ENCODE measurements around the gene INO80D. TPM values are rescaled to one million over a fixed set of nuclear protein-coding genes. Genes with fewer than 3 reads are reported as not detected.
"Not testable (repeated sequence)": the region's sequence is repeated elsewhere in the genome, so short reads cannot be mapped to it uniquely, and the experiment has no call there.

INO80D gene
- total RNA-seq, 1 donor from 2014 or later = 13.1 TPM

GRCh38 chr2:206084870-206085741 lies 868 bp downstream of the INO80D start:
- intact Hi-C loops (cut with micrococcal nuclease) = no loop called here

GRCh38 chr2:206084439-206084869 lies 1.5 kb downstream of the INO80D start:
- DNase-seq (peak; percentile 61), ATAC-seq (peak; percentile 69)
- intact Hi-C loops (cut with micrococcal nuclease) = no loop called here

More at GRCh38 chr2:206084870-206085741, 868 bp downstream of the INO80D start:
- ATAC-seq (peak; percentile 47), DNase-seq (peak; percentile 56)

- intact Hi-C loops (cut with micrococcal nuclease) = no loop called here
- DNase-seq = no peak
- no peak for ATAC-seq
These were observed 2.2 kb downstream of the INO80D start for GRCh38 chr2:206083602-206084438.

- ATAC-seq (no peak), DNase-seq (no peak)
- intact Hi-C loops (cut with micrococcal nuclease) = no loop called here
These were observed 3.6 kb downstream of the INO80D start for GRCh38 chr2:206082298-206082843.

- DNase-seq = no peak
- intact Hi-C loops (cut with micrococcal nuclease) = no loop called here
- no peak for ATAC-seq
These were observed 5.0 kb downstream of the INO80D start for GRCh38 chr2:206080927-206081326.

- DNase-seq = no peak
- intact Hi-C loops (cut with micrococcal nuclease) = no loop called here
- no peak for ATAC-seq
These were observed 6.1 kb downstream of the INO80D start for GRCh38 chr2:206079699-206080465.

GRCh38 chr2:206077879-206078278 lies 8.1 kb downstream of the INO80D start:
- intact Hi-C loops (cut with micrococcal nuclease); ATAC-seq; DNase-seq: not testable (repeated sequence)

GRCh38 chr2:206075113-206075512 lies 10.9 kb downstream of the INO80D start:
- no peak for DNase-seq
- intact Hi-C loops (cut with micrococcal nuclease) = no loop called here
- ATAC-seq = no peak

GRCh38 chr2:206071807-206072206 lies 14.2 kb downstream of the INO80D start:
- intact Hi-C loops (cut with micrococcal nuclease) = no loop called here
- ATAC-seq = no peak
- DNase-seq = no peak

GRCh38 chr2:206069417-206069816 lies 16.6 kb downstream of the INO80D start:
- ATAC-seq (no peak), DNase-seq (no peak)
- intact Hi-C loops (cut with micrococcal nuclease) = no loop called here

GRCh38 chr2:206068207-206068606 lies 17.8 kb downstream of the INO80D start:
- ATAC-seq = no peak
- DNase-seq = no peak
- intact Hi-C loops (cut with micrococcal nuclease) = no loop called here

GRCh38 chr2:206064077-206064476 lies 21.9 kb downstream of the INO80D start:
- ATAC-seq = no peak
- DNase-seq = no peak
- intact Hi-C loops (cut with micrococcal nuclease) = no loop called here

GRCh38 chr2:206063635-206064034 lies 22.3 kb downstream of the INO80D start:
- intact Hi-C loops (cut with micrococcal nuclease) = no loop called here
- no peak for DNase-seq
- no peak for ATAC-seq

- intact Hi-C loops (cut with micrococcal nuclease) = no loop called here
- ATAC-seq (no peak), DNase-seq (no peak)
These were observed 23.2 kb downstream of the INO80D start for GRCh38 chr2:206062724-206063123.

- ATAC-seq (no peak), DNase-seq (no peak)
- intact Hi-C loops (cut with micrococcal nuclease) = no loop called here
These were observed 29.7 kb downstream of the INO80D start for GRCh38 chr2:206056286-206056685.

- ATAC-seq = no peak
- no peak for DNase-seq
- intact Hi-C loops (cut with micrococcal nuclease) = no loop called here
These were observed 31.0 kb downstream of the INO80D start for GRCh38 chr2:206054952-206055351.

GRCh38 chr2:206051912-206052311 lies 34.1 kb downstream of the INO80D start:
- ATAC-seq (no peak), DNase-seq (no peak)
- intact Hi-C loops (cut with micrococcal nuclease) = no loop called here

GRCh38 chr2:206049392-206049791 lies 36.6 kb downstream of the INO80D start:
- ATAC-seq (no peak), DNase-seq (no peak)

GRCh38 chr2:206045251-206045650 lies 40.7 kb downstream of the INO80D start:
- intact Hi-C loops (cut with micrococcal nuclease) = no loop called here
- ATAC-seq (no peak), DNase-seq (no peak)

More at GRCh38 chr2:206049392-206049791, 36.6 kb downstream of the INO80D start:
- intact Hi-C loops (cut with micrococcal nuclease) = no loop called here

Data from left ventricle myocardium superior (tissue), 1 donor.